ENCODE results near the gene CARS2. TPM values are rescaled to one million over a fixed set of nuclear protein-coding genes. Genes with fewer than 3 reads are reported as not detected.

Gene CARS2
- total RNA-seq, 1 experiment from 2014 or later: 41.9 TPM

GRCh38 chr13:110719036-110719710, 13.3 kb upstream of the CARS2 start:
- H3K4me1 Mint-ChIP-seq: peaks cover 17 to 18% of the 10 kb centered on the region in 2 experiments
- Histone ChIP-seq H3K79me2 (ENCODE audit: insufficient read depth, low read length) (peaks cover 34% of the 10 kb centered on the region; the same call in 1 of the 2 replicates), H2BK20ac (ENCODE audit: low read depth, low read length, poor library complexity, severe bottlenecking) (no peak overlapping the region), H3K4me1 (ENCODE audit: insufficient read depth, low read length) (no peaks in the 10 kb centered on the region), H4K91ac (ENCODE audit: insufficient read length, low read depth, low read length) (no peak overlapping the region), H4K8ac (replicated peaks; ENCODE audit: insufficient read length, low read depth, low read length) (no peak overlapping the region), H3K18ac (ENCODE audit: insufficient read length, low read depth, low read length) (no peak overlapping the region), H2BK5ac (ENCODE audit: insufficient read length, low read length) (no peak overlapping the region), H3K23me2 (ENCODE audit: insufficient read length, low read depth, low read length, poor library complexity, severe bottlenecking) (peaks cover 4% of the 10 kb centered on the region), H3K27me3 (ENCODE audit: insufficient read depth, low read length) (no peaks in the 10 kb centered on the region), H4K5ac (ENCODE audit: insufficient read length, low read depth, low read length) (no peak overlapping the region), H3K9ac (ENCODE audit: extremely low read depth, insufficient read length, low read length) (no peak overlapping the region), H3K4ac (ENCODE audit: low read depth, low read length) (no peak overlapping the region), H3T11ph (ENCODE audit: low read length) (no peak overlapping the region), H4K20me1 (ENCODE audit: control insufficient read depth, insufficient read depth, insufficient read length) (no peaks in the 10 kb centered on the region), H3K4me2 (ENCODE audit: insufficient read depth, insufficient read length, low read length) (no peak overlapping the region), H3K56ac (ENCODE audit: insufficient read length, low read depth, low read length) (no peak overlapping the region), H3K9me3 (ENCODE audit: control insufficient read depth, low read depth, low read length) (no peaks in the 10 kb centered on the region), H3K27ac (ENCODE audit: insufficient read length, low read depth, low read length) (no peak overlapping the region), H2BK15ac (ENCODE audit: low read depth, low read length) (no peak overlapping the region), H3K14ac (ENCODE audit: insufficient read depth, low read length) (no peak overlapping the region), H3K23ac (ENCODE audit: insufficient read length, low read depth, low read length) (no peak overlapping the region), H2AFZ (ENCODE audit: low read length) (no peak overlapping the region), H2BK12ac (ENCODE audit: insufficient read length, low read depth, low read length) (no peak overlapping the region), H2AK5ac (ENCODE audit: insufficient read length, low read length) (no peak overlapping the region), H3K79me1 (ENCODE audit: insufficient read depth, low read depth, low read length, poor library complexity, severe bottlenecking) (peaks cover 6% of the 10 kb centered on the region), H2BK120ac (ENCODE audit: low read depth, low read length, poor library complexity, severe bottlenecking) (no peak overlapping the region)
- peaks cover 10 to 25% (median 23%) of the 10 kb centered on the region in 3 experiments; a peak in 6 of 7 replicates for H3K36me3 Mint-ChIP-seq (ENCODE audit: insufficient read depth in 1 of 3, low read depth in 3 of 3)
- peaks cover 0 to 2% of the 10 kb centered on the region in 2 experiments; a peak in 2 of 5 replicates for H3K9me3 Mint-ChIP-seq
- no CpG with 5 or more reads among the region's 61 CpGs for WGBS (ENCODE audit: extremely low coverage, insufficient read length, low lambda C conversion rate)
- DNase-seq: no peak
- no peak for TF ChIP-seq CTCF (conservative IDR thresholded peaks at IDR 0.05)
- H3K27me3 Mint-ChIP-seq (ENCODE audit: low read depth): no peaks in the 10 kb centered on the region; the same call in 1 of the 2 replicates
- H3K4me3 Mint-ChIP-seq: peak overlapping the region in 1 of 2 experiments; percentile 37; a peak in 1 of 5 replicates
- H3K27ac Mint-ChIP-seq: peak overlapping the region in 2 of 3 experiments; percentile 3 to 83; a peak in 3 of 7 replicates
